Erythroblast (primary cell): ENCODE measurements around the gene MMAB.

Experiments
- DNase-seq, 2 experiments: peaks; one replicate each; lab custom pipeline; 2025; lab: John Stamatoyannopoulos, UW
- GATA1 ChIP-seq: IDR thresholded peaks from 2 replicates; pipeline ENCODE4 v1.6.1; 2011; ENCODE audit warnings: low read depth, mild to moderate bottlenecking, control low read depth, low read length, moderate library complexity
- POLR2A ChIP-seq: IDR thresholded peaks from 2 replicates; pipeline ENCODE4 v1.6.1; 2011; ENCODE audit warnings: mild to moderate bottlenecking, low read length

MMAB gene

GRCh38 chr12:109568486-109568885 is 4.8 kb downstream of the MMAB start:
- no peak for TF ChIP-seq POLR2A
- no peak for TF ChIP-seq GATA1
- no peak for DNase-seq

- no peak for DNase-seq
- TF ChIP-seq POLR2A: no peak
- TF ChIP-seq GATA1: no peak
These were observed 5.3 kb downstream of the MMAB start for GRCh38 chr12:109567967-109568366.

GRCh38 chr12:109567296-109567695 is 6.0 kb downstream of the MMAB start:
- TF ChIP-seq POLR2A (no peak), GATA1 (no peak)
- DNase-seq: no peak

GRCh38 chr12:109566424-109566823 is 6.9 kb downstream of the MMAB start:
- TF ChIP-seq GATA1 (no peak), POLR2A (no peak)

GRCh38 chr12:109563291-109564284 is 9.7 kb downstream of the MMAB start:
- no peak for DNase-seq
- TF ChIP-seq GATA1 (no peak), POLR2A (no peak)

More at GRCh38 chr12:109566424-109566823, 6.9 kb downstream of the MMAB start:
- DNase-seq: no peak

- no peak for DNase-seq
- TF ChIP-seq GATA1 (no peak), POLR2A (no peak)
These were observed 10.4 kb downstream of the MMAB start for GRCh38 chr12:109562871-109563270.

GRCh38 chr12:109561711-109562030 is 11.6 kb downstream of the MMAB start:
- TF ChIP-seq POLR2A (no peak), GATA1 (no peak)
- DNase-seq: no peak

- DNase-seq: no peak
- TF ChIP-seq GATA1 (no peak), POLR2A (no peak)
These were observed 12.2 kb downstream of the MMAB start for GRCh38 chr12:109560867-109561710.

GRCh38 chr12:109559601-109560000 is 13.7 kb downstream of the MMAB start:
- no peak for DNase-seq
- TF ChIP-seq GATA1: no peak
- no peak for TF ChIP-seq POLR2A

- TF ChIP-seq POLR2A (no peak), GATA1 (no peak)
- DNase-seq: no peak
These were observed 14.2 kb downstream of the MMAB start for GRCh38 chr12:109559200-109559505.

- TF ChIP-seq GATA1 (no peak), POLR2A (no peak)
- DNase-seq: no peak
These were observed 14.7 kb downstream of the MMAB start for GRCh38 chr12:109558374-109559199.

GRCh38 chr12:109557805-109558204 is 15.5 kb downstream of the MMAB start:
- no peak for TF ChIP-seq GATA1
- no peak for TF ChIP-seq POLR2A
- no peak for DNase-seq

GRCh38 chr12:109557200-109557599 is 16.1 kb downstream of the MMAB start:
- no peak for DNase-seq
- TF ChIP-seq POLR2A: no peak
- no peak for TF ChIP-seq GATA1
